Kidney (tissue), 14 donors: ENCODE measurements around the gene LTBP2. TPM values are rescaled to one million over a fixed set of nuclear protein-coding genes. Genes with fewer than 3 reads are reported as not detected.

Experiments used
- DNase-seq, 5 donors: peaks; one replicate each; pipeline ENCODE4 v3.0.0-alpha.2; 2013 to 2020
- FAIRE-seq: peaks from 2 replicates; lab custom pipeline; 2012; peaks lifted over from hg19 to GRCh38; lab: Jason Lieb, UNC
- H3K27ac ChIP-seq, 2 donors: one replicate each; pipeline ENCODE4 v1.7.0; 2013; ENCODE audit warnings: low read depth in 2 of 2, low read length in 2 of 2, inconsistent platforms in 1 of 2
- H3K27me3 ChIP-seq: one replicate; pipeline ENCODE4 v1.7.1; 2013; ENCODE audit warnings: low read length, inconsistent platforms; ENCODE audit not compliant: control insufficient read depth, insufficient read depth
- H3K36me3 ChIP-seq, 3 donors: one replicate each; pipeline versions ENCODE4 v1.7.0 to v1.7.1; 2013; ENCODE audit warnings: low read length in 3 of 3, control low read depth in 1 of 3, inconsistent platforms in 1 of 3; ENCODE audit not compliant: insufficient read depth in 3 of 3, control insufficient read depth in 2 of 3
- H3K4me1 ChIP-seq, 3 donors: one replicate each; pipeline versions ENCODE4 v1.7.0 to v1.7.1; 2013; ENCODE audit warnings: low read length in 3 of 3, inconsistent platforms in 1 of 3, low read depth in 1 of 3; ENCODE audit not compliant: control insufficient read depth in 2 of 3, insufficient read depth in 2 of 3
- H3K4me3 ChIP-seq, 3 donors: one replicate each; pipeline versions ENCODE4 v1.7.0 to v1.8.1; 2013; ENCODE audit warnings: low read length in 3 of 3, control low read depth in 1 of 3, inconsistent platforms in 1 of 3
- H3K9ac ChIP-seq, 3 donors: one replicate each; pipeline versions ENCODE4 v1.7.0 to v1.7.1; 2013; ENCODE audit warnings: low read length in 3 of 3, control low read depth in 1 of 3, inconsistent platforms in 1 of 3
- H3K9me3 ChIP-seq, 3 donors: one replicate each; pipeline versions ENCODE4 v1.7.0 to v1.7.1; 2013; ENCODE audit warnings: low read length in 3 of 3, control low read depth in 1 of 3, inconsistent platforms in 1 of 3; ENCODE audit not compliant: control insufficient read depth in 2 of 3, insufficient read depth in 1 of 3
- CTCF ChIP-seq: IDR thresholded peaks from 3 replicates; pipeline ENCODE4 v1.5.1; 2012; ENCODE audit warnings: mild to moderate bottlenecking, moderate library complexity, borderline replicate concordance; ENCODE audit not compliant: insufficient read depth; ENCODE audit errors: extremely low read depth
- intact Hi-C: fragments of 100-400 bp; cut with DNase I; formaldehyde crosslinking; loops from one replicate; pipeline ENCODE4 v1.11.1; 2022
- polyA plus RNA-seq: library from polyadenylated mRNA; stranded (reverse); fragments of 350-450 nt; fragmentation: Illumina TruSeq; extraction: RNeasy Lipid Tissue Mini Kit (QIAGEN cat#74804); gene quantifications from one replicate; pipeline ENCODE4 v1.2.3, GENCODE V29; 2014; ENCODE audit warnings: low read depth, low replicate concordance; ENCODE audit not compliant: insufficient read depth
- total RNA-seq: library from RNA; stranded (reverse); fragmentation: NEBNext Ultra II Directional; extraction: Animal tissue kit (Norgen Biotek cat#: 25700); gene quantifications from one replicate; pipeline ENCODE4 v1.2.1, GENCODE V29; 2021
- donor health status: control.
- donor health status: control.
- donor health status: control.
- donor health status: control.
- donor health status: control.
- donor health status: DM: yes; HTN: yes; CAD: no.
- donor health status: Normal renal cell carcinoma (clear cell type).

Gene LTBP2
- total and polyA plus RNA-seq, 2 donors from 2014 or later: 2.9 to 10.4 TPM

GRCh38 chr14:74526854-74527585 lies 85.0 kb downstream of the LTBP2 start:
- DNase-seq (no peak), FAIRE-seq (no peak)
- Histone ChIP-seq H3K9ac (no peak overlapping the region), H3K36me3 (no peaks in the 10 kb centered on the region), H3K4me3 (no peak overlapping the region), H3K9me3 (no peaks in the 10 kb centered on the region), H3K4me1 (no peaks in the 10 kb centered on the region), H3K27ac (no peak overlapping the region), H3K27me3 (no peaks in the 10 kb centered on the region)
- intact Hi-C loops: no loop called here
- TF ChIP-seq CTCF: no peak

GRCh38 chr14:74525361-74525851 lies 86.6 kb downstream of the LTBP2 start:
- no peaks in the 10 kb centered on the region for H3K27me3 ChIP-seq
- no peak overlapping the region for H3K4me3 ChIP-seq
- no peak for FAIRE-seq
- H3K9ac ChIP-seq: no peak overlapping the region
- peaks cover 0 to 4% (median 0%) of the 10 kb centered on the region in 3 donors for H3K36me3 ChIP-seq
- no peaks in the 10 kb centered on the region for H3K9me3 ChIP-seq
- TF ChIP-seq CTCF: no peak
- no peaks in the 10 kb centered on the region for H3K4me1 ChIP-seq
- no peak overlapping the region for H3K27ac ChIP-seq
- intact Hi-C loops: no loop called here
- DNase-seq: no peak

- Histone ChIP-seq H3K9me3 (no peaks in the 10 kb centered on the region), H3K4me1 (no peaks in the 10 kb centered on the region), H3K36me3 (peaks cover 0 to 4% (median 0%) of the 10 kb centered on the region in 3 donors), H3K4me3 (no peak overlapping the region), H3K9ac (no peak overlapping the region), H3K27ac (no peak overlapping the region), H3K27me3 (no peaks in the 10 kb centered on the region)
- no peak for FAIRE-seq
- no peak for DNase-seq
- no peak for TF ChIP-seq CTCF
- intact Hi-C loops: no loop called here
These were observed 87.3 kb downstream of the LTBP2 start for GRCh38 chr14:74524812-74525135.
